Thoracic aorta (tissue), 2 donors: ENCODE data around the gene NPIPA2. TPM values are rescaled to one million over a fixed set of nuclear protein-coding genes. Genes with fewer than 3 reads are reported as not detected.
"Not testable (repeated sequence)": the region's sequence is repeated elsewhere in the genome, so short reads cannot be mapped to it uniquely, and the experiment has no call there.

ENCODE experiments used
- ATAC-seq: fragments of 150-250 bp; one replicate; pipeline ENCODE4 v1.8.0; 2017; ENCODE audit warnings: low read depth; ENCODE audit not compliant: insufficient number of reproducible peaks, low FRiP score
- DNase-seq: peaks from one replicate; pipeline ENCODE4 v3.0.0-alpha.2; 2020; ENCODE audit warnings: low spot score
- H3K27ac ChIP-seq, 2 donors: fragments of 200-600 bp; sonication (generic); 1 replicate in 1 of 2; 2 replicates in 1 of 2; pipeline ENCODE4 v1.5.1; 2016; ENCODE audit warnings: mild to moderate bottlenecking in 2 of 2, moderate library complexity in 2 of 2
- H3K27me3 ChIP-seq: fragments of 200-600 bp; sonication (generic); replicated peaks from 2 replicates; pipeline ENCODE4 v1.6.0; 2016; ENCODE audit warnings: mild to moderate bottlenecking; ENCODE audit not compliant: insufficient read depth
- H3K36me3 ChIP-seq: fragments of 200-600 bp; sonication (generic); one replicate; pipeline ENCODE4 v1.5.1; 2016
- H3K4me1 ChIP-seq, 2 donors: fragments of 200-600 bp; sonication (generic); 1 replicate in 1 of 2; 2 replicates in 1 of 2; pipeline versions ENCODE4 v1.5.1 to v1.6.0; 2016; ENCODE audit warnings: low read depth in 2 of 2, mild to moderate bottlenecking in 1 of 2; ENCODE audit not compliant: control insufficient read depth in 1 of 2
- H3K4me3 ChIP-seq: fragments of 200-600 bp; sonication (generic); 2 replicates; pipeline ENCODE4 v1.5.1; 2016; ENCODE audit warnings: mild to moderate bottlenecking
- H3K9me3 ChIP-seq: fragments of 200-600 bp; sonication (generic); 2 replicates; pipeline ENCODE4 v1.5.1; 2016
- total RNA-seq, 2 donors: library from RNA; depleted of rRNA; stranded (reverse); fragments of >200 nt; gene quantifications; one replicate each; pipeline versions ENCODE4 v1.1.0 to v1.2.3, GENCODE V29; 2016

The NPIPA2 gene
- total RNA-seq, 2 donors from 2014 or later, result 2.6 to 12.8 TPM

GRCh38 chr16:14786180-14786579 lies 43.8 kb downstream of the NPIPA2 start:
- not testable (repeated sequence) for H3K27ac ChIP-seq, ATAC-seq, H3K27me3 ChIP-seq, DNase-seq, H3K36me3 ChIP-seq, H3K4me1 ChIP-seq, H3K9me3 ChIP-seq, H3K4me3 ChIP-seq

GRCh38 chr16:14789577-14789976 lies 47.2 kb downstream of the NPIPA2 start:
- H3K9me3 ChIP-seq, H3K36me3 ChIP-seq, H3K27me3 ChIP-seq, H3K27ac ChIP-seq, ATAC-seq, H3K4me3 ChIP-seq, DNase-seq, H3K4me1 ChIP-seq: not testable (repeated sequence)

GRCh38 chr16:14790320-14790956 lies 48.1 kb downstream of the NPIPA2 start:
- not testable (repeated sequence) for H3K27ac ChIP-seq, H3K9me3 ChIP-seq, H3K36me3 ChIP-seq, DNase-seq, H3K27me3 ChIP-seq, ATAC-seq, H3K4me3 ChIP-seq, H3K4me1 ChIP-seq

GRCh38 chr16:14792914-14793313 lies 50.6 kb downstream of the NPIPA2 start:
- H3K27me3 ChIP-seq, H3K4me3 ChIP-seq, H3K36me3 ChIP-seq, DNase-seq, H3K9me3 ChIP-seq, H3K27ac ChIP-seq, H3K4me1 ChIP-seq, ATAC-seq: not testable (repeated sequence)

DNA sequence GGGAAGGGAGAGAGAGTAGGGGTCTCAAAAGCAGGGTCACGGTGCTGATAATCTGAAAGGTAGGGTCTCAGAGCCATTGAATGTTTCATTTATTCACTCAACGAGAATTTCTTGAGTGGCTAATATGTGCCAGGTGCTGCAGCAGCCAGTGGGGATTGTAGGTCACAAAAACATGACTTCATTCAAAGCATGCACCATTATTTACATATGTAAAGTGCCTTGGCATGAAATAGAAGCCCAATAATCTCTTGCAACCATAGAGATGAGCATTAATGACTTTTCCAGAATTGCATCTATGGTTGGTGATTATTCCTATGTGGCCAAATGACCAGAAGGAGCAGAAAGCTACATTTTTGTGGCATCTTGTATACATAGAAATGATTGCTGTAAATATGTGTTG lies 55.2 kb downstream of the NPIPA2 start:
- not testable (repeated sequence) for H3K36me3 ChIP-seq, H3K4me1 ChIP-seq, H3K27me3 ChIP-seq, H3K27ac ChIP-seq, DNase-seq, H3K4me3 ChIP-seq, H3K9me3 ChIP-seq, ATAC-seq

- not testable (repeated sequence) for H3K27ac ChIP-seq, H3K4me3 ChIP-seq, ATAC-seq, H3K4me1 ChIP-seq, H3K27me3 ChIP-seq, DNase-seq, H3K9me3 ChIP-seq, H3K36me3 ChIP-seq
These were observed 61.2 kb downstream of the NPIPA2 start for GRCh38 chr16:14803577-14803976.

DNA sequence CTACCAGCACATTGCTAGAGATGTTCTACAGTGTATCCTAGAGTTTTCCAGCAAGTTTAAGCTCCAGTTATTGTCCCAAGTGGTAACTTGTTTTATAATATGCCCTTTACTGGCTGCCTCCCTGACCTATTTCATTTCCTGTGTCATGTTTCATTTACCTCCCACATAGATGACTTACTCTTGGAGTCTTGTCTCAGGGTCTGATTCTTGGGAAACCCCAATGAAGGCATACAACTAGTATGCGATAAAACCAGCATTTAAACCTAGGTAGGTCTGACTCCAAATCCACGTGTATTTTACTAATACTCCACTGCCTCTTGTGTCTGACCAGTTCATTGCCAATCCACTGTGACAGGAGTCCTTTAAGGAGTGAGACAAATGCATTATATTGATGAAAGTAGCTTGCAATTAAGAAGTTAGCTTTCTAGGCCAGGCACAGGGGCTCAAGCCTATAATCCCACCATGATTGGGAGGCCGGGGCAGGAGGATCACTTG lies 64.9 kb downstream of the NPIPA2 start:
- H3K27me3 ChIP-seq, H3K4me3 ChIP-seq, H3K4me1 ChIP-seq, H3K9me3 ChIP-seq, DNase-seq, H3K27ac ChIP-seq, H3K36me3 ChIP-seq, ATAC-seq: not testable (repeated sequence)

- not testable (repeated sequence) for H3K9me3 ChIP-seq, H3K27ac ChIP-seq, H3K4me3 ChIP-seq, DNase-seq, H3K27me3 ChIP-seq, H3K36me3 ChIP-seq, H3K4me1 ChIP-seq, ATAC-seq
These were observed 71.6 kb downstream of the NPIPA2 start for GRCh38 chr16:14813890-14814289.

Other genes starting within 250 kb of the NPIPA2 start
- gene PARN, start 112.3 kb upstream of the NPIPA2 start, total RNA-seq, result 10 to 100 TPM; 51.0 to 66.7 TPM
- 10 to 100 TPM; 27.2 to 50.9 TPM for gene BFAR, start 109.6 kb upstream of the NPIPA2 start, total RNA-seq
- gene PLA2G10, start 48.2 kb upstream of the NPIPA2 start, total RNA-seq, result not detected
- 10 to 100 TPM in 1 of 2 donors, 1 to 10 TPM in 1; 2.6 to 12.8 TPM for gene NPIPA3, start 39.1 kb upstream of the NPIPA2 start, total RNA-seq
- gene NOMO1, start 91.2 kb downstream of the NPIPA2 start, total RNA-seq, result 10 to 100 TPM; 51.6 to 80.3 TPM
- gene NPIPA1, start 194.9 kb downstream of the NPIPA2 start, total RNA-seq, result 100 to 1,000 TPM; 101 to 165 TPM
- 10 to 100 TPM; 79.1 to 97.4 TPM for gene PDXDC1, start 232.5 kb downstream of the NPIPA2 start, total RNA-seq